Measurements from ENCODE around the gene VDR. TPM values are rescaled to one million over a fixed set of nuclear protein-coding genes. Genes with fewer than 3 reads are reported as not detected.
A peak's percentile ranks its signal among the peaks of the same experiment; 100 is the strongest.

Gene VDR
- polyA plus RNA-seq, 3 donors = 6.0 to 14.8 (median 12.8) TPM

DNA sequence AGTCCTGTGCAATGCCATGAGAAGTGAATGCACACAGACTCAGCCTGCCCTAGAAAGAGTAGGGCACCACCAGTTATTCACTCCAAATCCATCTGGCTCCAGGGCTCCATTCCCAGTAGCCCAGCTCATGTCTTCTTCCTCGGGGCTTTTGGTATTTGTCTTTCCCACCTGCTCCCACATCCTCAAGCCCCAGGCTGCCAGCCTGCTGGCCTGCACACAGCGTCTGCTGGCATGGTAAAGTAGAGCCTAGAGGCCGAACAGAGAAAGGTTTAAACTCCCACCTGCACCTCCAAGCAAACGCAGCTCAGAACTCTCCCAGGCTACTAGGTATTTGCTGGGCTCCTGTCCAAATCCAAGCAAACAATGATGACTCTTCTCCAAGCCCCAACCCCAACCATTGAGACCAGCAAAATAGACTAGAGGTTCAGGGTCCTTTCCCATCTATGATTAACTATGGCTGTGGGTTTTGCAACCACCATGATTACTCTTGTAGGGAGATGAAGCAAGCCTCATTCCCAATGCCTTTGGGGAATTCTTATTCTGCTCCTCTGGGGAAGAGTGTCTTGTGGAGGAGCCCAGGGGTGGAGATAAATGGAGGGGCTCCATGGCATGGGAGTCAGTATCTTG is 5.2 kb upstream of the VDR start:
- Histone ChIP-seq H3K9ac (ENCODE audit: insufficient read depth, low read length, poor library complexity, severe bottlenecking) (no peak overlapping the region), H3K4me3 (replicated peaks in 1 of 3; ENCODE audit: low read depth in 2 of 3, low read length in 3 of 3) (no peak overlapping the region), H3K9me3 (replicated peaks in 1 of 2; ENCODE audit: control insufficient read depth in 1 of 2, insufficient read depth in 1 of 2, low read length in 2 of 2) (peaks cover 0 to 8% of the 10 kb centered on the region in 2 donors), H3K4me1 (ENCODE audit: control insufficient read depth in 1 of 2, insufficient read depth in 2 of 2, low read length in 2 of 2) (peaks cover 7 to 8% of the 10 kb centered on the region in 2 donors), H2AFZ (ENCODE audit: insufficient read depth, low read depth, low read length, poor library complexity, severe bottlenecking) (no peak overlapping the region), H3K4me2 (replicated peaks; ENCODE audit: extremely low read depth, low read length, poor library complexity, severe bottlenecking) (no peak overlapping the region), H3K79me2 (ENCODE audit: insufficient read depth, low read length) (no peaks in the 10 kb centered on the region), H4K20me1 (ENCODE audit: insufficient read depth, low read length) (no peaks in the 10 kb centered on the region), H3K27ac (ENCODE audit: low read depth in 1 of 2, low read length in 2 of 2) (no peak overlapping the region), H3K27me3 (ENCODE audit: control insufficient read depth in 2 of 2, insufficient read depth in 2 of 2, low read length in 2 of 2) (peaks cover 28 to 30% of the 10 kb centered on the region in 2 donors), H3K36me3 (replicated peaks in 1 of 2; ENCODE audit: control insufficient read depth in 1 of 2, insufficient read depth in 2 of 2, low read length in 2 of 2) (no peaks in the 10 kb centered on the region)
- DNase-seq = no peak
- peak overlapping the region in 2 of 7 donors; percentile 4 to 30 for H3K27ac Mint-ChIP-seq
- intact Hi-C loops (cut with micrococcal nuclease) = loop anchor here in 1 of 2 donors (10.0 kb wide), 1 partner anchor 95 kb away; the partner anchor contains the start of gene HDAC7
- H3K4me1 Mint-ChIP-seq = peaks cover 4% of the 10 kb centered on the region
- H3K4me3 Mint-ChIP-seq = no peak overlapping the region
- peaks cover 0 to 4% (median 0%) of the 10 kb centered on the region in 7 donors for H3K9me3 Mint-ChIP-seq
- TF ChIP-seq CTCF (IDR thresholded peaks at IDR 0.05) = no peak
- peaks cover 23 to 47% (median 34%) of the 10 kb centered on the region in 3 donors for H3K27me3 Mint-ChIP-seq (ENCODE audit: low read depth in 3 of 3)
- H3K36me3 Mint-ChIP-seq = peaks cover 0 to 1% of the 10 kb centered on the region in 2 donors
- WGBS (ENCODE audit: insufficient coverage) = 93% methylated on average over 4 of the region's 4 CpGs

GRCh38 chr12:47908738-47909137 is 3.9 kb upstream of the VDR start:
- no peak overlapping the region for H3K27ac ChIP-seq (ENCODE audit: low read depth in 1 of 2, low read length in 2 of 2)
- no peak overlapping the region for H2AFZ ChIP-seq (ENCODE audit: insufficient read depth, low read depth, low read length, poor library complexity, severe bottlenecking)
- H3K36me3 ChIP-seq (replicated peaks in 1 of 2; ENCODE audit: control insufficient read depth in 1 of 2, insufficient read depth in 2 of 2, low read length in 2 of 2) = no peaks in the 10 kb centered on the region
- H3K27me3 ChIP-seq (ENCODE audit: control insufficient read depth in 2 of 2, insufficient read depth in 2 of 2, low read length in 2 of 2) = peaks cover 28 to 30% of the 10 kb centered on the region in 2 donors
- peaks cover under 1% of the 10 kb centered on the region for H4K20me1 ChIP-seq (ENCODE audit: insufficient read depth, low read length)
- no peak for DNase-seq
- no peak overlapping the region for H3K4me3 ChIP-seq (replicated peaks in 1 of 3; ENCODE audit: low read depth in 2 of 3, low read length in 3 of 3)
- no peak overlapping the region for H3K9ac ChIP-seq (ENCODE audit: insufficient read depth, low read length, poor library complexity, severe bottlenecking)
- intact Hi-C loops (cut with micrococcal nuclease) = loop anchor here in 1 of 2 donors (10.0 kb wide), 1 partner anchor 94 kb away; the partner anchor contains the start of gene HDAC7
- no peak for TF ChIP-seq CTCF (IDR thresholded peaks at IDR 0.05)
- peaks cover 0 to 8% of the 10 kb centered on the region in 2 donors for H3K9me3 ChIP-seq (replicated peaks in 1 of 2; ENCODE audit: control insufficient read depth in 1 of 2, insufficient read depth in 1 of 2, low read length in 2 of 2)
- H3K79me2 ChIP-seq (ENCODE audit: insufficient read depth, low read length) = peaks cover 1% of the 10 kb centered on the region
- Mint-ChIP-seq H3K4me1 (peaks cover 12% of the 10 kb centered on the region), H3K36me3 (peaks cover 0 to 1% of the 10 kb centered on the region in 2 donors), H3K4me3 (peak overlapping the region in 1 of 2 donors; percentile 68), H3K27ac (no peak overlapping the region), H3K9me3 (peaks cover 0 to 3% (median 0%) of the 10 kb centered on the region in 7 donors), H3K27me3 (ENCODE audit: low read depth in 3 of 3) (peaks cover 23 to 45% (median 32%) of the 10 kb centered on the region in 3 donors)
- peaks cover 13 to 14% of the 10 kb centered on the region in 2 donors for H3K4me1 ChIP-seq (ENCODE audit: control insufficient read depth in 1 of 2, insufficient read depth in 2 of 2, low read length in 2 of 2)
- H3K4me2 ChIP-seq (replicated peaks; ENCODE audit: extremely low read depth, low read length, poor library complexity, severe bottlenecking) = no peak overlapping the region
